Measurements from ENCODE around the gene GALK2. TPM values are rescaled to one million over a fixed set of nuclear protein-coding genes. Genes with fewer than 3 reads are reported as not detected.

GALK2 gene
- total and polyA plus RNA-seq, 2 donors (not counting 1 experiment from before 2014, with no cell fraction given) = 11.2 to 23.1 TPM

DNA sequence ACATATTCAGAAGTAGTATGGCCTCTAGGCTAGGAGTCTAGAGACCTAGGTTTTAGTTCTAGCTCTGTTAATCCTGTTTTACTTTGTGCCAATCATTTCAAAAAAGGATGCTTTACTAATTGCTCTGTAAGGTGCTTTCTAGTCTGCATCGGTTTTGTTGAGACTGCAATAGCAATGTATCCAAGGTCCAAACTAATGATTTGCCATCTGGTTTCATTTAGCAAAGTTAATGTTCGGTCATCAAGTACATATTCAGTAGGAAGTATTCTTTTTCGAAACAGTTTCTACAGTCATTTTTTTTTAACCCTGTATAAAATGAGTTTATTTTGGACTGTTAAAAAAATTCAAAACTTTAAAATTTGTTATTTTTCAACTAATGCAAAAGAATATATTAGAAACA lies 2.0 kb upstream of the GALK2 start:
- H3K27me3 ChIP-seq (replicated peaks in 1 of 4; ENCODE audit: control extremely low read depth in 1 of 4, control insufficient read depth in 3 of 4, insufficient read depth in 4 of 4, low read length in 3 of 4) = no peaks in the 10 kb centered on the region
- no peaks in the 10 kb centered on the region for H3K36me3 ChIP-seq (replicated peaks in 1 of 2; ENCODE audit: control extremely low read depth in 1 of 2, control insufficient read depth in 1 of 2, extremely low read depth in 1 of 2, insufficient read depth in 2 of 2, low read length in 1 of 2)
- intact Hi-C loops (cut with micrococcal nuclease) = no loop called here
- Mint-ChIP-seq H3K4me1 (peaks cover 24% of the 10 kb centered on the region), H3K27me3 (no peaks in the 10 kb centered on the region), H3K4me3 (no peak overlapping the region), H3K9me3 (ENCODE audit: insufficient read depth) (no peaks in the 10 kb centered on the region), H3K27ac (no peak overlapping the region)
- 80% methylated on average over 1 of the region's 3 CpGs for WGBS (ENCODE audit: insufficient coverage)
- peaks cover 20% of the 10 kb centered on the region for H3K79me2 ChIP-seq (ENCODE audit: control insufficient read depth, insufficient read depth, low read length)
- no peak overlapping the region for H3K27ac ChIP-seq (ENCODE audit: low read length in 2 of 2)
- no peak overlapping the region for H3K9ac ChIP-seq (ENCODE audit: low read length)
- ChIA-PET POLR2A (no interaction called here), CTCF (no interaction called here)
- DNase-seq = no peak
- H2AFZ ChIP-seq (ENCODE audit: insufficient read depth, low read depth, low read length, poor library complexity, severe bottlenecking) = no peak overlapping the region
- H4K20me1 ChIP-seq (ENCODE audit: control insufficient read depth, insufficient read depth, low read length, poor library complexity, severe bottlenecking) = no peaks in the 10 kb centered on the region
- no peaks in the 10 kb centered on the region for H3K9me3 ChIP-seq (ENCODE audit: control extremely low read depth in 1 of 3, control insufficient read depth in 2 of 3, insufficient read depth in 1 of 3, low read length in 2 of 3)
- no peak for ATAC-seq (ENCODE audit: low read depth)
- H3K4me3 ChIP-seq (ENCODE audit: control extremely low read depth in 1 of 5, extremely low read depth in 1 of 5, insufficient read depth in 1 of 5, low read depth in 2 of 5, low read length in 4 of 5) = no peak overlapping the region
- no peak overlapping the region for H3K4me2 ChIP-seq (replicated peaks; ENCODE audit: low read depth, low read length, poor library complexity, severe bottlenecking)
- peaks cover 9 to 10% of the 10 kb centered on the region in 2 donors for H3K4me1 ChIP-seq (ENCODE audit: control insufficient read depth in 2 of 2, insufficient read depth in 2 of 2, low read length in 2 of 2)
- TF ChIP-seq, protein P1, sequence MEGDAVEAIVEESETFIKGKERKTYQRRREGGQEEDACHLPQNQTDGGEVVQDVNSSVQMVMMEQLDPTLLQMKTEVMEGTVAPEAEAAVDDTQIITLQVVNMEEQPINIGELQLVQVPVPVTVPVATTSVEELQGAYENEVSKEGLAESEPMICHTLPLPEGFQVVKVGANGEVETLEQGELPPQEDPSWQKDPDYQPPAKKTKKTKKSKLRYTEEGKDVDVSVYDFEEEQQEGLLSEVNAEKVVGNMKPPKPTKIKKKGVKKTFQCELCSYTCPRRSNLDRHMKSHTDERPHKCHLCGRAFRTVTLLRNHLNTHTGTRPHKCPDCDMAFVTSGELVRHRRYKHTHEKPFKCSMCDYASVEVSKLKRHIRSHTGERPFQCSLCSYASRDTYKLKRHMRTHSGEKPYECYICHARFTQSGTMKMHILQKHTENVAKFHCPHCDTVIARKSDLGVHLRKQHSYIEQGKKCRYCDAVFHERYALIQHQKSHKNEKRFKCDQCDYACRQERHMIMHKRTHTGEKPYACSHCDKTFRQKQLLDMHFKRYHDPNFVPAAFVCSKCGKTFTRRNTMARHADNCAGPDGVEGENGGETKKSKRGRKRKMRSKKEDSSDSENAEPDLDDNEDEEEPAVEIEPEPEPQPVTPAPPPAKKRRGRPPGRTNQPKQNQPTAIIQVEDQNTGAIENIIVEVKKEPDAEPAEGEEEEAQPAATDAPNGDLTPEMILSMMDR (IDR thresholded peaks at IDR 0.05) = no peak
- TF ChIP-seq EZH2 (IDR thresholded peaks at IDR 0.05; ENCODE audit: borderline replicate concordance, insufficient read depth, low read depth, low read length, poor library complexity, severe bottlenecking) = no peak

DNA sequence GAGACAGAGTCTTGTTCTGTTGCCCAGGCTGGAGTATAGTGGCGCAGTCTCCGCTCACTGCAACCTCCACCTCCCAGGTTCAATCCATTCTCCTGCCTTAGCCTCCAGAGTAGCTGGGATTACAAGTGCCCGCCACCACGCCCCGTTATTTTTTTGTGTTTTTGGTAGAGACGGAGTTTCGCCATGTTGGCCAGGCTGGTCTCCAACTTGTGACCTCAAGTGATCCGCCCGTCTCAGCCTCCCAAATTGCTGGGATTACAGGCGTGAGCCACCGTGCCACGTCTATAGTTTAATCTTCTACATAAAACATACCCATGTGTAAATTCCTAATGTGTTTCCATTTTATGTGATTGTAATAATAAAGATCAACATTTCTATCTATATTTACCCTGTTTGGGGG lies 1.7 kb downstream of the GALK2 start:
- Histone ChIP-seq H4K20me1 (ENCODE audit: control insufficient read depth, insufficient read depth, low read length, poor library complexity, severe bottlenecking) (no peaks in the 10 kb centered on the region), H3K4me3 (ENCODE audit: control extremely low read depth in 1 of 5, extremely low read depth in 1 of 5, insufficient read depth in 1 of 5, low read depth in 2 of 5, low read length in 4 of 5) (no peak overlapping the region), H3K4me2 (replicated peaks; ENCODE audit: low read depth, low read length, poor library complexity, severe bottlenecking) (no peak overlapping the region), H2AFZ (ENCODE audit: insufficient read depth, low read depth, low read length, poor library complexity, severe bottlenecking) (no peak overlapping the region), H3K9me3 (ENCODE audit: control extremely low read depth in 1 of 3, control insufficient read depth in 2 of 3, insufficient read depth in 1 of 3, low read length in 2 of 3) (no peaks in the 10 kb centered on the region), H3K4me1 (ENCODE audit: control insufficient read depth in 2 of 2, insufficient read depth in 2 of 2, low read length in 2 of 2) (peaks cover 9 to 10% of the 10 kb centered on the region in 2 donors), H3K36me3 (replicated peaks in 1 of 2; ENCODE audit: control extremely low read depth in 1 of 2, control insufficient read depth in 1 of 2, extremely low read depth in 1 of 2, insufficient read depth in 2 of 2, low read length in 1 of 2) (no peaks in the 10 kb centered on the region), H3K27me3 (replicated peaks in 1 of 4; ENCODE audit: control extremely low read depth in 1 of 4, control insufficient read depth in 3 of 4, insufficient read depth in 4 of 4, low read length in 3 of 4) (no peaks in the 10 kb centered on the region), H3K79me2 (ENCODE audit: control insufficient read depth, insufficient read depth, low read length) (peaks cover 32% of the 10 kb centered on the region), H3K27ac (ENCODE audit: low read length in 2 of 2) (no peak overlapping the region), H3K9ac (ENCODE audit: low read length) (no peak overlapping the region)
- no peak for ATAC-seq (ENCODE audit: low read depth)
- intact Hi-C loops (cut with micrococcal nuclease) = no loop called here
- Mint-ChIP-seq H3K4me1 (peaks cover 34% of the 10 kb centered on the region), H3K27ac (no peak overlapping the region), H3K9me3 (ENCODE audit: insufficient read depth) (no peaks in the 10 kb centered on the region), H3K27me3 (no peaks in the 10 kb centered on the region), H3K4me3 (no peak overlapping the region)
- DNase-seq = no peak
- WGBS (ENCODE audit: insufficient coverage) = 92% methylated on average over 4 of the region's 12 CpGs
- CTCF ChIA-PET = no interaction called here
- POLR2A ChIA-PET = no interaction called here
- TF ChIP-seq, protein P1 (IDR thresholded peaks at IDR 0.05) = no peak
- TF ChIP-seq EZH2 (IDR thresholded peaks at IDR 0.05; ENCODE audit: borderline replicate concordance, insufficient read depth, low read depth, low read length, poor library complexity, severe bottlenecking) = no peak
